Breast epithelium (tissue), 4 donors: Measurements from ENCODE around the gene SMAD7. TPM values are rescaled to one million over a fixed set of nuclear protein-coding genes. Genes with fewer than 3 reads are reported as not detected.

Experiments used
- DNase-seq, 2 donors: peaks; one replicate each; pipeline ENCODE4 v3.0.0-alpha.2; 2019; ENCODE audit warnings: low spot score in 2 of 2
- H3K27ac ChIP-seq, 2 donors: fragments of 200-600 bp; sonication (generic) in 1 of 2; one replicate each; pipeline ENCODE4 v1.5.1; 2016 to 2019; ENCODE audit warnings: mild to moderate bottlenecking in 1 of 2
- H3K27me3 ChIP-seq, 2 donors: fragments of 200-600 bp; sonication (generic) in 1 of 2; one replicate each; pipeline versions ENCODE4 v1.5.1 to v1.6.0; 2017 to 2019; ENCODE audit warnings: control low read depth in 1 of 2, mild to moderate bottlenecking in 1 of 2
- H3K36me3 ChIP-seq: fragments of 200-600 bp; one replicate; pipeline ENCODE4 v1.5.1; 2019
- H3K4me1 ChIP-seq, 2 donors: fragments of 200-600 bp; sonication (generic); one replicate each; pipeline ENCODE4 v1.5.1; 2016 to 2019; ENCODE audit warnings: control low read depth in 1 of 2
- H3K4me3 ChIP-seq, 3 donors: fragments of 200-600 bp; sonication (generic); 1 replicate in 2 of 3; 2 replicates in 1 of 3; pipeline ENCODE4 v1.5.1; 2016 to 2019; ENCODE audit warnings: mild to moderate bottlenecking in 3 of 3, moderate library complexity in 2 of 3
- H3K9me3 ChIP-seq, 2 donors: fragments of 200-600 bp; sonication (generic) in 1 of 2; one replicate each; pipeline ENCODE4 v1.5.1; 2016 to 2019; ENCODE audit warnings: control low read depth in 1 of 2
- POLR2A ChIP-seq: fragments of 450-650 bp; IDR thresholded peaks from one replicate; pipeline ENCODE4 v1.6.1; 2016; ENCODE audit warnings: antibody characterized with exemption, mild to moderate bottlenecking, moderate library complexity
- POLR2AphosphoS5 ChIP-seq, 3 donors: sonication (generic); formaldehyde crosslinking; IDR thresholded peaks; one replicate each; pipeline ENCODE4 v1.6.1; 2017; ENCODE audit warnings: antibody characterized with exemption in 3 of 3
- intact Hi-C: fragments of 100-400 bp; cut with DNase I; formaldehyde crosslinking; loops from one replicate; pipeline ENCODE4 v1.15.1; 2023; ENCODE audit warnings: low total_unique reads
- total RNA-seq, 3 donors: library from RNA; depleted of rRNA; stranded (reverse); fragments of >200 nt; gene quantifications; one replicate each; pipeline ENCODE4 v1.1.0, GENCODE V29; 2016
- TF ChIP-seq, protein P1 (sequence below), 3 donors: fragments of 450-650 bp; IDR thresholded peaks; one replicate each; pipeline ENCODE4 v1.5.1; 2016 to 2017; ENCODE audit warnings: antibody characterized with exemption in 3 of 3, mild to moderate bottlenecking in 3 of 3, moderate library complexity in 3 of 3

SMAD7 gene
- total RNA-seq, 3 donors from 2014 or later = 17.4 to 21.2 (median 20.6) TPM

DNA sequence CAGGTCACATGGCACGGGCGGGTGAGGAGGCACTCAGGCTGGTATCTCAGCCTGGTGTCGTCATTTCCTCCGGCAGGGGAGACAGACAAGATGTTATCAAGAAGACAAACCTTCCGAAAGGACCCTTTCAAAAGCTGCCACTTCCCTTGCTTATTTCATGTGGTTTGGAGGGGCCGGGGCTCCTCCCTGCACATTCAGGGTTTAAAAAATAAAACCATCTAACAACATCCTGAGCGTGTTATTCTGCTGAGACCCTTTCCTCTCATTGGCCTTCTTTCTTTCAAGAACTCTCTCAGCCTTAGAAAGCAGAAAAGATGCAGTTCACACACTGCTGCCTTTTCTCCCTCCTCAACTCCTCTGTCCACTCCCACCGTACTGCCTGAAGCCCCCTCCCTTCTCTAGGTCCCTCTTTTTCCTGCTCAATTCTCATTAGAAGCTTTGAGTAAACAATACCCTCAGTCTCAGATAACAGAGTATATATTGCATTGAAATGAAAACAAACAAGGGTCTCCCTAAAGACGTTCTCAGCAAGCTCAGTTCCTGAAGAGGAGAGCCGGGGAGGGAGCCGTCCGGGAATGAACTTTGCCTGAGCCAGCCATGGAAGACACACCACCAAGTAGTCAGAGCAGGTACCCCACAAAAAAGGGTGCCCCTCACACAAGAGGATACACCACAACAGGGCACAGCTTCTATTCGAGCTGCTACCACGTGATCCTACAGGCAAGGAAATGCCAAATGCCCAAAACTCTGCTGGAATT lies 9.7 kb downstream of the SMAD7 start:
- intact Hi-C loops = no loop called here
- no peak overlapping the region for H3K4me3 ChIP-seq
- DNase-seq = no peak
- TF ChIP-seq POLR2A = no peak
- TF ChIP-seq, protein P1, sequence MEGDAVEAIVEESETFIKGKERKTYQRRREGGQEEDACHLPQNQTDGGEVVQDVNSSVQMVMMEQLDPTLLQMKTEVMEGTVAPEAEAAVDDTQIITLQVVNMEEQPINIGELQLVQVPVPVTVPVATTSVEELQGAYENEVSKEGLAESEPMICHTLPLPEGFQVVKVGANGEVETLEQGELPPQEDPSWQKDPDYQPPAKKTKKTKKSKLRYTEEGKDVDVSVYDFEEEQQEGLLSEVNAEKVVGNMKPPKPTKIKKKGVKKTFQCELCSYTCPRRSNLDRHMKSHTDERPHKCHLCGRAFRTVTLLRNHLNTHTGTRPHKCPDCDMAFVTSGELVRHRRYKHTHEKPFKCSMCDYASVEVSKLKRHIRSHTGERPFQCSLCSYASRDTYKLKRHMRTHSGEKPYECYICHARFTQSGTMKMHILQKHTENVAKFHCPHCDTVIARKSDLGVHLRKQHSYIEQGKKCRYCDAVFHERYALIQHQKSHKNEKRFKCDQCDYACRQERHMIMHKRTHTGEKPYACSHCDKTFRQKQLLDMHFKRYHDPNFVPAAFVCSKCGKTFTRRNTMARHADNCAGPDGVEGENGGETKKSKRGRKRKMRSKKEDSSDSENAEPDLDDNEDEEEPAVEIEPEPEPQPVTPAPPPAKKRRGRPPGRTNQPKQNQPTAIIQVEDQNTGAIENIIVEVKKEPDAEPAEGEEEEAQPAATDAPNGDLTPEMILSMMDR (IDR thresholded peaks at IDR 0.05) = no peak
- no peak for TF ChIP-seq POLR2AphosphoS5 (IDR thresholded peaks at IDR 0.05)
- H3K4me1 ChIP-seq = peaks cover 9 to 41% of the 10 kb centered on the region in 2 donors
- no peaks in the 10 kb centered on the region for H3K27me3 ChIP-seq
- H3K36me3 ChIP-seq = no peaks in the 10 kb centered on the region
- H3K9me3 ChIP-seq = no peaks in the 10 kb centered on the region
- peak overlapping the region; percentile 53 to 81 for H3K27ac ChIP-seq

DNA sequence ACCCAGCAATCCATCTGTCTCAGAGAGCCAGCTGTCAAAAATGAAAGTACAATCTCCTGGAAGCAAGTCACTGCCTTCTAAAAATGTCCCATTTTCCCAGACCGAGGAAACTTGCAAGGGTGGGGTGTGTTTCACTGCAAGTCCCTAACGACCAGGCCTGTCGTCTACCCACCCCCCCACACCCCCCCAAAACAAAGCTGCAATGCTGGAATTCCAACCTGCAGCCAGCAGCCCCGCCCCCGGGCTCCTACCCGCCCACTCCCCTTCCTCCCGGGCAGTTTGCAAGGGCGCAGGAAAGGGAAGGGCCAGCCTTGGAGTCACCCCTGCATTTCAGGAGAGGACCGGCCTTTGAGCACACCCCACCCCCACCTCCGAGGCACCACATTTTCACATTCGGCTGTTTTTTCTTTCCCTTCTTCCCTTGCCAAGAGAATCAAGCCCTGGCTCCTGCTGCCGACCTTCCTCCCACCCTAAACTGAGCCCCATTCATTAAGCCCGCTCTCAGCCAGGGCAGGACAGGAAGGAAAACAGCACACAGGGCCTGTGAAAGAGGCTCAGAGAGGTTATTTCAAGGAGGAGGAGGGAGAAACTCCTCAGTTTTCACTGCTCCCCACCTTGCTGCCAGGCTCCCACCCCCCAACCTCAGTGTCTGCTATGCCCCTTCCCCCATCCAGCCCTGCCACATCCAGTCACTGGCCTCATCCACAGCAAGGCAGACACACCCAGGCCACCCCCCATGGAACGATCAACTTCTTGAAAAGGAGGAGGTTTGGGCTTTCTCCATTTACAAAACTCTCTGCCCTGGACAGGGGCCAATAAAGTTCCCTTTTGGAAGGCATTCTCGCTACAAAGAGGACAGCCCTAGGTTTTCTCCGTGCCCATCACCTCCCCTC lies 11.3 kb downstream of the SMAD7 start:
- DNase-seq = no peak
- Histone ChIP-seq H3K36me3 (no peaks in the 10 kb centered on the region), H3K9me3 (no peaks in the 10 kb centered on the region), H3K27ac (peak overlapping the region; percentile 81 to 87), H3K4me1 (peaks cover 9 to 49% of the 10 kb centered on the region in 2 donors), H3K4me3 (peak overlapping the region; percentile 28 to 61 (median 31)), H3K27me3 (no peaks in the 10 kb centered on the region)
- intact Hi-C loops = no loop called here
- TF ChIP-seq POLR2A = no peak
- TF ChIP-seq, protein P1 (IDR thresholded peaks at IDR 0.05) = no peak
- TF ChIP-seq POLR2AphosphoS5 (IDR thresholded peaks at IDR 0.05) = no peak

DNA sequence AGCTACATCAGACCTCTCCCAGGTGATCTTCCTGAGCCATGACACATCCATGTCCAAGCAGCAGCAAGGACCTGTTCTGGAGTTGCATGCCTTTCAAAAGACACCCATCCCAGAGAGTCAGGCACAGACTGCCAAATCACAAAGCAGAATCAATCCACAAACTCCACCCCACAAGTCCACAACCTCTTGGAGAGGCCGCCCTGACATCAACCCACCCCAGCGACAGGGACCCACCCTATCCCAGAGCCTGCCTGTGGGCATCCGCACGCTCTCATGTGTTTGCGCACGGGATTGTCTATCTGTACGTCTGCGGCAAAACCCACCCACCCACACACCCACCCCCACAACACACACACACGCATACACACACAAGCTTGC lies 11.9 kb downstream of the SMAD7 start:
- intact Hi-C loops = no loop called here
- H3K36me3 ChIP-seq = no peaks in the 10 kb centered on the region
- DNase-seq = no peak
- H3K4me1 ChIP-seq = peaks cover 14 to 52% of the 10 kb centered on the region in 2 donors
- peak overlapping the region; percentile 81 to 87 for H3K27ac ChIP-seq
- TF ChIP-seq, protein P1 (IDR thresholded peaks at IDR 0.05) = no peak
- TF ChIP-seq POLR2A = no peak
- no peak for TF ChIP-seq POLR2AphosphoS5 (IDR thresholded peaks at IDR 0.05)
- no peaks in the 10 kb centered on the region for H3K9me3 ChIP-seq
- no peaks in the 10 kb centered on the region for H3K27me3 ChIP-seq
- H3K4me3 ChIP-seq = peak overlapping the region; percentile 28 to 61 (median 31)

DNA sequence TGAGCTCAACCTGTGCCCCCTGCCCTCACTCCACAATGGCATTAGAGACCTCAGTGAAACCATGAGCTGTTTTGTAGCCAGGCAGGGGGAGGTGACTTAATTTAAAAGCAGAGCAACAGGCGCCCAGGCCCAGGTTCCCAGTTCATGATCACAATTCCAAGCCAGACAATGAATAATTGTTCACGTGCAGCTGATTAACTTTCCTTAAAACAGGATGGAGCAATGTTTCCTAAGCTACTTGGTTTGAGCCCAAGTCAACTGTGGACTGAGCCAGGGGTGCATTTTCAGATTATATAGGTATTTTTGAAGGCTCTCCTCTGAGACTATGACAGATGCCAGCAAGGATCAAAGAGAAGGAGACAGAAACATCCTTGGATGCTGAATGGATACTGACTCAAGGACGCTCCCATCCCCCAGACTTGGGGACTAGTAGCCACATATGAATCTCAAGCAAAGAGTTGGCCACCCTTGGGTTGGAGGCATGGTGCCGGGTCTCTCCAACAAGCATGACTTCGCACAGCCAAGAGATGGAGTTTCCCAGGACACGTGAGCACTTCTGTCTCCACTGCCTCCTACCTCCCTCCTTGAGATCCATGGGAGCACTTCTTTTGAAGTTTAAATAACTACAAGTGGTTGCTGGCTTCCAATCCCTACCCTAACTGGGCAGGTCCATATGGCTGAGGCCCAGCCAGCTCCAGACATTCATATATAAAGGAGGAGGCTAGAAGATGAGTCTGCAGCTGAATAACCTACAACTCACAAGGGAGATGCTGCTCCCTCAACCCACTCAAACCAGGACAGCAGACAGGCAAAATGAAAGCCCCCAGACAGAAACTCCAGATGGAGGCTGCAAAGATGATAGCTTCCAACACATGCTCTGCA lies 12.7 kb downstream of the SMAD7 start:
- H3K4me1 ChIP-seq = peaks cover 14 to 51% of the 10 kb centered on the region in 2 donors
- DNase-seq = no peak
- peak overlapping the region; percentile 81 to 87 for H3K27ac ChIP-seq
- no peaks in the 10 kb centered on the region for H3K36me3 ChIP-seq
- no peak for TF ChIP-seq POLR2A
- intact Hi-C loops = no loop called here
- no peaks in the 10 kb centered on the region for H3K9me3 ChIP-seq
- H3K27me3 ChIP-seq = no peaks in the 10 kb centered on the region
- peak overlapping the region in 2 of 3 donors; percentile 31 to 61 for H3K4me3 ChIP-seq

DNA sequence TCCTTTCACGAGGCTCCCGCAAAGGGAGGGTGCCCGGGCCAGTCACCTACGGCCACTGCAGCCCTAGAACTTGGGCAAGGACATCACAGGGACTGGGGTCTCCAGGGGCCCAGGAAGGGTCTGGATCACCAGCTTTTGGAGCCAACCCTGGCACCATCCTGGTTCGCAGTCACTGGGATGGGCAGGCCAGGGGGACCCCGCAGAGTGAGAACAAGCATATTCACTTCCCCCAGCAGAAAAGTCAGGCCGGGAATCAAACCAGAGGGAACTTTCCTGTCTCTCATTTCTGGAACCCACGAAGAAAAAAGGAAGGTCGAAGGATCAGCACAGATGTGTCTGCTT lies 15.4 kb downstream of the SMAD7 start:
- H3K36me3 ChIP-seq = no peaks in the 10 kb centered on the region
- H3K27me3 ChIP-seq = no peaks in the 10 kb centered on the region
- TF ChIP-seq, protein P1 (IDR thresholded peaks at IDR 0.05) = no peak
- TF ChIP-seq POLR2AphosphoS5 (IDR thresholded peaks at IDR 0.05) (no peak), POLR2A (no peak)
- intact Hi-C loops = no loop called here
- no peaks in the 10 kb centered on the region for H3K9me3 ChIP-seq
- peak overlapping the region in 2 of 3 donors; percentile 11 to 50 for H3K4me3 ChIP-seq
- no peak for DNase-seq
- H3K4me1 ChIP-seq = peaks cover 18 to 65% of the 10 kb centered on the region in 2 donors
- peak overlapping the region; percentile 88 to 89 for H3K27ac ChIP-seq
